AG04450 (cell line): ENCODE results near the gene ELOVL5. TPM values are rescaled to one million over a fixed set of nuclear protein-coding genes. Genes with fewer than 3 reads are reported as not detected.
A peak's percentile ranks its signal among the peaks of the same experiment; 100 is the strongest.

Experiments
- CTCF ChIA-PET: fragments of 300-600, 350-600 bp; formaldehyde crosslinking; extraction: SDS; loops from one replicate; lab custom pipeline; 2022; ENCODE audit warnings: antibody characterized with exemption, inconsistent platforms; lab: Charles Lee
- POLR2A ChIA-PET: fragments of 350-600 bp; formaldehyde crosslinking; extraction: SDS; loops from one replicate; lab custom pipeline; 2021; ENCODE audit warnings: antibody characterized with exemption, inconsistent platforms; lab: Yijun Ruan, JAX
- DNase-seq: peaks from one replicate; pipeline ENCODE4 v3.0.0-alpha.2; 2011; ENCODE audit warnings: low read depth, low spot score
- H3K27ac ChIP-seq: one replicate; pipeline ENCODE4 v1.5.1; 2012; ENCODE audit warnings: low read depth, low read length, control low read depth
- H3K27me3 ChIP-seq: one replicate; pipeline ENCODE4 v1.6.0; 2012; ENCODE audit warnings: low read length; ENCODE audit not compliant: control insufficient read depth, insufficient read depth
- H3K4me3 ChIP-seq: 2 replicates; pipeline ENCODE4 v1.5.1; 2011; ENCODE audit warnings: mild to moderate bottlenecking, low read depth, low read length, control low read depth
- H3K9me3 ChIP-seq: 2 replicates; pipeline ENCODE4 v1.5.1; 2012; ENCODE audit warnings: low read length; ENCODE audit not compliant: control insufficient read depth, insufficient read depth
- CTCF ChIP-seq: IDR thresholded peaks from 2 replicates; pipeline ENCODE4 v1.5.1; 2011; ENCODE audit warnings: low read depth, low read length, control low read depth, inconsistent platforms
- polyA minus RNA-seq: library from RNA; depleted of rRNA, polyadenylated mRNA; stranded (reverse); fragments of >200 nt; gene quantifications from 2 replicates; pipeline ENCODE4 v1.2.3, GENCODE V29; 2011; rRNA and poly(A)+ RNA removed
- polyA plus RNA-seq: library from polyadenylated mRNA; depleted of rRNA; stranded (reverse); fragments of >200 nt; gene quantifications from 2 replicates; pipeline ENCODE4 v1.2.3, GENCODE V29; 2011; rRNA removed

Gene ELOVL5
- polyA plus RNA-seq (68.3 and 81.6 TPM in 2 replicates), polyA minus RNA-seq (90.7 and 107 TPM in 2 replicates)

- Histone ChIP-seq H3K9me3 (no peaks in the 10 kb centered on the region; the same call in 1 of the 2 replicates), H3K27me3 (peaks cover 3% of the 10 kb centered on the region), H3K27ac (peak within 1 kb of the TSS; percentile 94), H3K4me3 (peak within 1 kb of the TSS; percentile 85)
- TF ChIP-seq CTCF = no peak
- ChIA-PET POLR2A (interaction anchor here (0.5 to 2.1 kb wide), 5 partner anchors 11 to 47 kb away, joined by 4 to 7 read pairs (median 5); no protein-coding TSS in a partner anchor), CTCF (interaction anchor here (1.3 kb wide), 1 partner anchor 54 kb away, joined by 4 read pairs; no protein-coding TSS in a partner anchor)
- peak; percentile 95 for DNase-seq
These were observed at the start of gene ELOVL5 for GRCh38 chr6:53348371-53349208. Gene ELOVL5, minus strand, starts transcription at chr6:53348950. Its CDS starts 53,251 bp downstream, at chr6:53295699.

GRCh38 chr6:53397283-53397682 is 48.5 kb upstream of the ELOVL5 start:
- Histone ChIP-seq H3K27me3 (peaks cover 6% of the 10 kb centered on the region), H3K27ac (no peak overlapping the region), H3K9me3 (no peaks in the 10 kb centered on the region), H3K4me3 (no peak overlapping the region)
- no peak for TF ChIP-seq CTCF
- DNase-seq = no peak
- ChIA-PET POLR2A (no interaction called here), CTCF (interaction anchor here (1.5 kb wide), 1 partner anchor 14 kb away, joined by 5 read pairs; no protein-coding TSS in a partner anchor)

GRCh38 chr6:53395986-53396385 is 47.2 kb upstream of the ELOVL5 start:
- Histone ChIP-seq H3K4me3 (no peak overlapping the region), H3K27ac (no peak overlapping the region), H3K27me3 (peaks cover 6% of the 10 kb centered on the region), H3K9me3 (no peaks in the 10 kb centered on the region)
- ChIA-PET POLR2A (no interaction called here), CTCF (no interaction called here)
- no peak for TF ChIP-seq CTCF
- DNase-seq = no peak

GRCh38 chr6:53394704-53395103 is 46.0 kb upstream of the ELOVL5 start:
- no peak for DNase-seq
- Histone ChIP-seq H3K27me3 (peaks cover 5% of the 10 kb centered on the region), H3K27ac (no peak overlapping the region), H3K4me3 (no peak overlapping the region), H3K9me3 (no peaks in the 10 kb centered on the region)
- TF ChIP-seq CTCF = no peak
- POLR2A ChIA-PET = no interaction called here
- CTCF ChIA-PET = interaction anchor here (0.6 kb wide), 3 partner anchors 97 to 224 kb away, joined by 3 to 4 read pairs (median 3); no protein-coding TSS in a partner anchor

- Histone ChIP-seq H3K9me3 (no peaks in the 10 kb centered on the region), H3K27ac (no peak overlapping the region), H3K4me3 (no peak overlapping the region), H3K27me3 (peaks cover 4% of the 10 kb centered on the region)
- TF ChIP-seq CTCF = no peak
- no peak for DNase-seq
- ChIA-PET POLR2A (no interaction called here), CTCF (no interaction called here)
These were observed 42.4 kb upstream of the ELOVL5 start for GRCh38 chr6:53391170-53391569.
